B cell (primary cell): Measurements from ENCODE around the gene ATG4D.
"Not testable (repeated sequence)": the region's sequence is repeated elsewhere in the genome, so short reads cannot be mapped to it uniquely, and the experiment has no call there.

Source experiments
- CTCF ChIP-seq: fragments of 200-600 bp; IDR thresholded peaks from one replicate; pipeline ENCODE4 v1.8.0; 2022; ENCODE audit warnings: antibody characterized with exemption, mild to moderate bottlenecking
- EZH2 ChIP-seq: IDR thresholded peaks from 2 replicates; pipeline ENCODE4 v1.6.1; 2012; ENCODE audit warnings: borderline replicate concordance, low read depth, mild to moderate bottlenecking, moderate library complexity, low read length; ENCODE audit not compliant: insufficient read depth, poor library complexity, severe bottlenecking

DNA sequence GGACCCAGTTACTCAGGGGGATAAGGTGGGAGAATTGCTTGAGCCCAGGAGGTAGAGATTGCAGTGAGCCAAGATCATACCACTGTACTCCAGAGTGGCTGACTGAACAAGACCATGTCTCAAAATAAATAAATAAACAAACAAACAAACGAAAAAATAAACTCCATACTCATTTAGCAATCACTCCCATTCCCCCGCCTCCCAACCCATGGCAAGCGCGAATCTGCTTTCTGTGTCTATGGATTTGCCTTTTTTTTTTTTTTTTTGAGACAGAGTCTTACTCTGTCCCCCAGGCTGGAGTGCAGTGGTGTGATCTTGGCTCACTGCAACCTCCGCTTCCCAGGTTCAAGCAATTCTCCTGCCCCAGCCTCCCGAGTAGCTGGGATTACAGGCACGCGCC, 16.8 kb upstream of the ATG4D start:
- not testable (repeated sequence) for TF ChIP-seq CTCF, EZH2
